ENCODE data around the gene RSPH9.

RSPH9 gene

GRCh38 chr6:43621836-43622180 is 23.0 kb upstream of the RSPH9 start:
- 0 out of 2 replicates have a peak, but pooled peaks cover under 1% of the 10 kb centered on the region for H3K36me3 ChIP-seq (replicated peaks; ENCODE audit: insufficient read depth, low read length)
- TF ChIP-seq CTCF (IDR thresholded peaks at IDR 0.05; ENCODE audit: low read length), result no peak
- TF ChIP-seq EZH2 (optimal IDR thresholded peaks at IDR 0.05; ENCODE audit: low read depth, low read length), result no peak
- no peak for TF ChIP-seq EZH2phosphoT487 (IDR thresholded peaks at IDR 0.05; ENCODE audit: low read length)

GRCh38 chr6:43622541-43622940 is 22.3 kb upstream of the RSPH9 start:
- Histone ChIP-seq H3K79me2 (ENCODE audit: low read length) (peaks cover 14% of the 10 kb centered on the region), H3K4me3 (ENCODE audit: low read length) (no peak overlapping the region), H3K27ac (ENCODE audit: low read length) (no peak overlapping the region), H3K4me1 (ENCODE audit: low read length) (peaks cover 4% of the 10 kb centered on the region), H2AFZ (ENCODE audit: low read length) (no peak overlapping the region), H3K9ac (ENCODE audit: low read length) (no peak overlapping the region), H3K9me3 (replicated peaks; ENCODE audit: insufficient read depth, low read length) (no peaks in the 10 kb centered on the region), H3K4me2 (ENCODE audit: low read depth, low read length) (no peak overlapping the region), H4K20me1 (ENCODE audit: insufficient read depth, low read length) (no peaks in the 10 kb centered on the region), H3K9me2 (replicated peaks; ENCODE audit: insufficient read depth, low read length) (no peaks in the 10 kb centered on the region), H3K36me3 (replicated peaks; ENCODE audit: insufficient read depth, low read length) (0 out of 2 replicates have a peak, but pooled peaks cover 2% of the 10 kb centered on the region), H3K27me3 (replicated peaks; ENCODE audit: insufficient read depth, low read length) (no peaks in the 10 kb centered on the region), H3F3A (ENCODE audit: insufficient read depth, low read length) (0 out of 2 replicates have a peak, but pooled peaks cover 8% of the 10 kb centered on the region)
- DNase-seq, result no peak
- TF ChIP-seq CTCF (IDR thresholded peaks at IDR 0.05; ENCODE audit: low read length) (no peak), EZH2 (optimal IDR thresholded peaks at IDR 0.05; ENCODE audit: low read depth, low read length) (no peak), EZH2phosphoT487 (IDR thresholded peaks at IDR 0.05; ENCODE audit: low read length) (no peak)

More at GRCh38 chr6:43621836-43622180, 23.0 kb upstream of the RSPH9 start:
- Histone ChIP-seq H4K20me1 (ENCODE audit: insufficient read depth, low read length) (no peaks in the 10 kb centered on the region), H3K9ac (ENCODE audit: low read length) (no peak overlapping the region), H2AFZ (ENCODE audit: low read length) (no peak overlapping the region), H3F3A (ENCODE audit: insufficient read depth, low read length) (0 out of 2 replicates have a peak, but pooled peaks cover 8% of the 10 kb centered on the region), H3K4me2 (ENCODE audit: low read depth, low read length) (no peak overlapping the region), H3K79me2 (ENCODE audit: low read length) (peaks cover 7% of the 10 kb centered on the region; the same call in 1 of the 2 replicates), H3K4me3 (ENCODE audit: low read length) (no peak overlapping the region), H3K27ac (ENCODE audit: low read length) (no peak overlapping the region), H3K27me3 (replicated peaks; ENCODE audit: insufficient read depth, low read length) (no peaks in the 10 kb centered on the region), H3K4me1 (ENCODE audit: low read length) (no peaks in the 10 kb centered on the region), H3K9me3 (replicated peaks; ENCODE audit: insufficient read depth, low read length) (no peaks in the 10 kb centered on the region), H3K9me2 (replicated peaks; ENCODE audit: insufficient read depth, low read length) (no peaks in the 10 kb centered on the region)
- no peak for DNase-seq

GRCh38 chr6:43623880-43624785 is 20.7 kb upstream of the RSPH9 start:
- TF ChIP-seq EZH2 (optimal IDR thresholded peaks at IDR 0.05; ENCODE audit: low read depth, low read length) (no peak), EZH2phosphoT487 (IDR thresholded peaks at IDR 0.05; ENCODE audit: low read length) (no peak), CTCF (IDR thresholded peaks at IDR 0.05; ENCODE audit: low read length) (no peak)
- H3K36me3 ChIP-seq (replicated peaks; ENCODE audit: insufficient read depth, low read length), result 0 out of 2 replicates have a peak, but pooled peaks cover 2% of the 10 kb centered on the region
- H3K4me2 ChIP-seq (ENCODE audit: low read depth, low read length), result no peak overlapping the region
- no peaks in the 10 kb centered on the region for H3K9me2 ChIP-seq (replicated peaks; ENCODE audit: insufficient read depth, low read length)
- peaks cover 25% of the 10 kb centered on the region for H3K79me2 ChIP-seq (ENCODE audit: low read length)
- no peak for DNase-seq
- H3F3A ChIP-seq (ENCODE audit: insufficient read depth, low read length), result 0 out of 2 replicates have a peak, but pooled peaks cover 5% of the 10 kb centered on the region
- H4K20me1 ChIP-seq (ENCODE audit: insufficient read depth, low read length), result no peaks in the 10 kb centered on the region
- H3K4me3 ChIP-seq (ENCODE audit: low read length), result no peak overlapping the region
- H2AFZ ChIP-seq (ENCODE audit: low read length), result no peak overlapping the region
- no peak overlapping the region for H3K9ac ChIP-seq (ENCODE audit: low read length)
- H3K27me3 ChIP-seq (replicated peaks; ENCODE audit: insufficient read depth, low read length), result no peaks in the 10 kb centered on the region
- no peaks in the 10 kb centered on the region for H3K9me3 ChIP-seq (replicated peaks; ENCODE audit: insufficient read depth, low read length)
- peaks cover 9% of the 10 kb centered on the region for H3K4me1 ChIP-seq (ENCODE audit: low read length)
- H3K27ac ChIP-seq (ENCODE audit: low read length), result no peak overlapping the region

Measured in MM.1S (cell line).